NCI-H2196 treated with DMSO at 0.1 percent for 48 hours (cell line): Measurements from ENCODE around the gene PPP1R15A.
"Not testable (repeated sequence)": the region's sequence is repeated elsewhere in the genome, so short reads cannot be mapped to it uniquely, and the experiment has no call there.

Experiments
- DNase-seq: peaks from one replicate; lab custom pipeline; 2025; ENCODE audit not compliant: unreplicated experiment; lab: John Stamatoyannopoulos, UW

PPP1R15A gene

DNA sequence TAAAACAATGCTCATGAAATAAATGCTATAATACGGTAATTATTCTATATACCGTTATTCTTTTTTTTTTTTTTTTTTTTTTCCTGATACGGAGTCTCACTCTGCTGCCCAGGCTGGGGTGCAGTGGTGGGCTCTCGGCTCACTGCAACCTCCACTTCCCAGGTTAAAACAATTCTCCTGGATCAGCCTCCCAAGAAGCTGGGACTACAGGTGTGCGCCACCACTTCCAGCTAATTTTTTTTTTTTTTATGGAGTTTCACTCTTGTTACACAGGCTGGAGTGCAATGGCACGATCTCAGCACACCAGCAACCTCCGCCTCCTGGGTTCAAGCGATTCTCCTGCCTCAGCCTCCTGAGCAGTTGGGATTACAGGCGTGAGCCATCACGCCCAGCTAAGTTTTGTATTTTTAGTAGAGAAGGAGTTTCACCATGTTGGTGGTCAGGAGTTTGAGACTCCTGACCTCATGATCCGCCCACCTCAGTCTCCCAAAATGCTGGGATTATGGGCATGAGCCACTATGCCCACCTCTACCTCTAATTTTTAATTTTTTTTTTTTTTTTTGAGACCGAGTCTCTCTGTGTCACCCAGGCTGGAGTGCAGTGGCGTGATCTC lies 6.9 kb downstream of the PPP1R15A start:
- DNase-seq, result no peak

DNA sequence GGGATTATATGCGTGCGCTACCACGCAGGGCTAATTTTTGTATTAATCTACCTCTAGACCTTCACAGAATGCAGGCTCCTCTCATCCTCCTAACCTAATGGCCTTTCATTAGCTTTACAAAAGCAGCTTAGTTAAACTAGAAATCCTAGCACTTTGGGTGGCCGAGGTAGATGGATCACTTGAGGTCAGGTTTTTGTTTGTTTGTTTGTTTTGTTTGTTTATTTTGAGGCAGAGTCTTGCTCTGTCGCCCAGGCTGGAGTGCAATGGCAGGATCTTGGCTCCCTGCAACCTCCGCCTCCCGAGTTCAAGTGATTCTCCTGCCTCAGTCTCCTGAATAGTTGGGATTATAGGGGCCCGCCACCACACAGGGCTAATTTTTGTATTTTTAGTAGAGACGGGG lies 7.5 kb downstream of the PPP1R15A start:
- DNase-seq, result not testable (repeated sequence)

DNA sequence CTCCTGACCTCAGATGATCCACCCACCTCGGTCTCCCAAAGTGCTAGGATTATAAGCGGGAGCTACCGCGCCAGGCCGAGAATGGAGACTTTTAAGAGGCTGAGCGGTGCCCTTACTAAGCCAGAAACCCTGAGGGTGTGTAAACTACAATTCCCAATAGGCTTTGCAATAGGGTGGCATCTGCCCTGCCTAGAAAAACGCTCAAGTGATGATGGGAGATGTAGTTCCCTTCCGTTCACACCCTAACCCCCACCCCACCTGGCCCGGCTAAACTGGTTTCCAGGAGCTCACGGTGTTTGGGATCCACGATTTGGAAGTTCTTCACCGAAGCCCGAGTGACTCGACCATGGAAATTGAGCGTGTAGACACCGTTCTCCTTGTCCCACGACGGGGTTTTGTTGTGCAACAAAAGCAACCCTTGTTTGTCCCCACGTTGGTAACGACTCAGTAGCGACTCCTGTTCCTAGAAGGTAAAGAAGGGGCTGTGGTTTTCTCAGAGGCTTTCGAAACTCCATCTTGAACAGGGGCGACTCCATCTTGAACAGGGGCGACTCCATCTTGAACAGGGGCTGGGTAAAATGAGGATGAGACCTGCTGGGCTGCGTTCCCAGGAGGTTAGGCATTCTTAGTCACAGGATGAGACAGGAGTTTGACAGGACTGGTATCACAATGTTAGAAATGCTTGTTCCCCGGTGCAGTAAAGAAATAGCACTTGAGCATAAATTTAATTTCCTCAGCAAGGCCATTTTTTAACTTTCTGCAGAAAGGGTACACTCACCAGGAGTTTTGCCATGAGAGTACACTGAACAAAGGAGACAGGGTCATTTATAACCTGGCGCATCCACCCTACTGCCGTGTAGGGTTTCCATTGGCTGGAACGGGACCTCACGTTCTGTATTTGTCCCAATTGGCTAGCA lies 9.8 kb downstream of the PPP1R15A start:
- no peak for DNase-seq

DNA sequence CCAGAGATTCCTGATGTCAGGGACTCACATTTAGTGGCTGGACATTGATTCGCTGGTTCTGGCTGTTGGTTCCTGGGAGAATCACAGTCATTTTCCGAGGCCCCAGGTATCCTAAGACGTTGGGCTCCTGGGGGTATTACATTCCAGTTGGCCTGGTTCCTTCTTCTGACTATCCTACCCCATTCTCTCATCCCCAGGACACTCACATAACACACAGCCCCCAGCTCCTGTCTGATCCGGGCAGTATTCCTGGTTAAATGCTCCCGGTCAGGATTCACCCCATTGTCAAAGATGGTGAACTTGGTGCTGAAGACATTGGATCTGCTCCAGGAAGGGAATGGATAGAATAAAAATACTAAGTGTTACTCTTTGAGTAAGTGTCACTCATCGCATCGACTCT lies 11.5 kb downstream of the PPP1R15A start:
- DNase-seq, result no peak

DNA sequence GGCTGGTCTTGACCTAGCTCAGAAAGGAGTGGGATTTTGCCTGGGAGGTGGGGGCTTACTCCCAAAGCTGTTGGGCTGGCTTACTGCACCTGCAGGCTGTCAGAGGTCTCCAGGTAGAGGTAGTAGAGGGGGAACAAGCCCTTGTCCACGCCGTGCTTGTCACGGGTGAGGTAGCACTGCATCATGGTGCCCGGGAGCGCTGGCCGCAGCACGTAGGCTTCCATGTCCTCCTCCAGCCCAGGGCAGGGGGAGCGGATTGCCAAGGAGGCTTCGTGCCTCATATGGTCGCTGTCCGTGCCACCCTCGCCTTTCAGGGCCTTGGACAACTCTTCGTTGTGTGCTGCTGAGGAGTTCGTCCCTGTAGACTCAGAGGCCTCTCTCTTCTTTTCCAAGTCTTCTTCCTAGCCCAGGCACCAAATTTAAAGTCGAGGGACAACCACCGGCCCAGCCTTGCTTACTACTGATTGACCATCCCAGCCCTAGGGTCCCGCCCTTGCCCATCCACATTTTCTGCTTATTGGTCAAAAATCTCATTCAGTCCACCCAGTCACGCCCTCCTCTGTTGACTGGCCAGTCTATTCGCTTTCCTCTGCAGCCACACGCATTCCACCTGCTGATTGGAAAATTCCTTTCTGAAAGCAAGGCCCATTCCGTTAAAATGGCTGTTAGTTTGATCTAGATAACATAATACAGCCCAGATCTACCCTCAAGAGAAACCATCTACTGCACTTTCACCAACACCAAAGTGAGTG lies 15.8 kb downstream of the PPP1R15A start:
- DNase-seq, result no peak

DNA sequence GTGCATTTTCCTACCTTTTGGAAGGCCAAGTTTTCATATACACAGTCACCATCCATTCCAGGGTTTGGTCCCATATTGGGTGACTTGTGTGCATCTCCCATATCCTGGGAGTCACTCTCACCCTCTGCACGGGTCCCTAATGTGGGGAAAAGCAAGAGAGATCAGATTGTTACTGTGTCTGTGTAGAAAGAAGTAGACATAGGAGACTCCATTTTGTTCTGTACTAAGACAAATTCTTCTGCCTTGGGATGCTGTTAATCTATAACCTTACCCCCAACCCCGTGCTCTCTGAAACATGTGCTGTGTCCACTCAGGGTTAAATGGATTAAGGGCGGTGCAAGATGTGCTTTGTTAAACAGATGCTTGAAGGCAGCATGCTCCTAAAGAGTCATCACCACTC lies 17.3 kb downstream of the PPP1R15A start:
- not testable (repeated sequence) for DNase-seq

DNA sequence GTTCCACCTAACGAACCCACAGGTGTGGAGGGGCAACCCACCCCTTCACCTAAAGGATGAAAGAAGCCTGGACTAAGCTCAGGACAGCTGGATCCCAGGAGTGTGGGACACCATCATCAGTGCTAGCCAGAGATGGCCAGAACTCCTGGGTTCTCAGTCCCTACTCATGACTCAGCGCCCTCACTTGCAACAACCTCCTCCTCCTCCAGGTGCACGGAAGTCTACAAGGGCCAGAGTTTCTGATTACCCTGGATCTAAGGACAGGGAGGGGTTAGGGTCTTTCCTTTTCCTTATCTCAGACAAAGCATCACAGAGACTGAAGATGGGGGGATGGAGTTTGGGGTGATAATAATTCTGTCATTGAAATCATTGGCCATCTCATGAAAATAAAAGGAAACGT lies 18.3 kb downstream of the PPP1R15A start:
- DNase-seq, result no peak

DNA sequence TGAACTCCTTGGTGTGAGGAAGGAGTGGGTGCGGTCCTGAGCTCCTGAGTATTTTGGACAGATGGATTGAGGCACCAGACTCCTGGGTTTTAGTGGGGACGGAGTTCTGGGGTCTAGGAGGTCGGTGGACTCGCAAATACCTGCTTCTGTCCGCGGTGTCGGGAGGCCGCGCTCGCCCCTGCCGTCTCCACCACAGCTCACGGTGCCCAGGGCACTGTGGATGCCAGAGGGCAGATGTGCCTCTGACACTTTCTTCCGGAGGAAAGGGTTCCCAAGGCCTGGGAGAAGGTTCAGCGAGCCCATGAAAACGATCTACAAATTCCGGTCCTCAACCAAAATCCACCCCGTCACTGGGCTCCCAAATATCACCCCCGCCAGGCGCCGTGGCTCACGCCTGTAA lies 23.0 kb downstream of the PPP1R15A start:
- no peak for DNase-seq

DNA sequence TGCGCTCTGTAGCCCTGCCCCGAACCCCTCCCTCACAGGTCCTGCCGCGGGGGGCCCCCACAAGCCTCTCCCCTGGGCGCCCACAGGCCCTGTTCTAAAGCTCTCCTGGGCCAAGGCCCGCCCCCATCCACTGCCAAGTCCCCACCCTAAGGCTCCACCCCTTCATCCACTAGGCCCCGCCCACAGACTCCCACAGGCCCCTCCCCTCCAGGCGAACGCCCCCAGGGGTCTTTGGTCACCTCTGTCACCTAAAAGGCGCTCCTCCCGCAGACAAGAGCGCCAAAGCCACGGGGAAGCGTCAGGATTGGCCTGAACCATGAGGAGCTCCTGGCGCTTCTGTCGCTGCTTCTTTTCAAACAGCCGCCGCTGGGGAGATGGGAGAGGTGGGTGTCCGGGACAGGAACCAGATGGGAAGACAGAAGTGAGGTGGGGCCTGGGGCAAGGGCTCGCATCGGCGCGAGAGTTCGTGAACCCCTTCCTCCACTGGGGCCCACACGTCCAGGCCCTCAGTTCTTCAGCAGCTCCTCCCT lies 24.0 kb downstream of the PPP1R15A start:
- no peak for DNase-seq

DNA sequence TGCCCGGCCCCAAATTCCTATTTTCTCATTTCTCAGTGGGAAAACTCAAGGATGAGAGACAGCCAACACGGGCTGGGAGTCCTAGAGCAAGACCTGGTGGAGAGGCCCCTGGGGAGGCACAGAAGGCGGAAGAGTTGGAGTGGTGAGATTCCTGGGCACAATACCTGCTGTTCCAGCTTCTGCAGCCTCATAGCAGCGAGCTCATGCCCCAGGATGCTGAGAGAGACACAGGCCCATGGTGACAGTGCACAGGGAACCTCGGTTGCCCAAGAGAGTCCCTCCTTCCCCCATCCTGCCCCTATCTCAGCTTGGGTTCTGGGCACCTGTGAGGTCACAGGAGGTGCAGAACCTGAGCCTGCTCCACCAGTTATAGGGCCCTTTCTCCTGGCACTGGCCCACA lies 25.0 kb downstream of the PPP1R15A start:
- no peak for DNase-seq

DNA sequence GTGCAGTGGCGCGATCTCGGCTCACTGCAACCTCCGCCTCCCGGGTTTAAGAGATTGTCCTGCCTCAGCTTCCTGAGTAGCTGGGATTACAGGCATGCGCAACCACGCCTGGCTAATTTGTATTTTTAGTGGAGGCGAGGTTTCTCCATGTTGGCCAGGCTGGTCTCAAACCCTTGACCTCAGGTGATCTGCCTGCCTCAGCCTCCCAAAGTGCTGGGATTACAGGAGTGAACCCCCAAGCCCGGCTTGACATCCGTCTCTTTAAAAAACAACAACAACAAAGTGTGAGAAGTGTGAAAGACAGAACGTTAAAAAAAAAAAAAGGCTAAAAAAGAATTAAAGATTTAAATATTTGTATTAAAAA lies 27.1 kb downstream of the PPP1R15A start:
- not testable (repeated sequence) for DNase-seq

DNA sequence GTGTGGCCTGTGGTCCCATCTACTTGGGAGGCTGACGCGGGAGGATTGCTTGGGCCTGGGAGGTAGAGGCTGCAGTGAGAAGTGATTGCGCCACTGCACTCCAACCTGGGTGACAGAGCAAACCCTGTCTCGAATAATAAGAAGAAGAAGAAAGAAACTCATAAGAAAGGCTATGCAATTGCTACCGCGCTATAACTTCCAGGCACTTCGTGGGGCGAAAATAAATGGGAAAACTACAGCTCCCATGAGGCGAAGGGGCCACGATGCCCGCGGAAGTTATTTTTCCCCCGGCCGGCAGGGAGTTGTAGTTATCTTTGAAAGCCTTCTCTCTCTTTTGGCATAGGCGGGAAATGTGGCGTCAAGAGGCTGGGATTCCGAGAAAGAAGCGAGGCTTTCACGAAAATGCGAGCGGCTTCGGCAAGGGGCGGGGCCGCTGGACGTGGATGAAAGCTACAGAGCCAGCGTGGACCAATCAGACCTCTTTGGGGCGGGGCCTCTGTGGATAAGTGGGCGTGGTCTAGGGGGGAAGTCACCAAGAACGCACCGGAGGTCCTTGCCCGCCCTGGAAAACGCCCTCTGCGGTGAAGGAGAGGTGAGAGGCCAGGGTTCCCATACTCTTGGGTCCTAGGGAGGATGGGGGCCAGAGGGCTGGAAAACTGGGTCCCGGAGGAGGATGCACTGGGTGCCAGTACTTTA lies 27.7 kb downstream of the PPP1R15A start, which contains the start of gene NUCB1:
Gene NUCB1, plus strand, starts transcription at position 532 of the 696 bp plus-strand sequence. CDS start 485 bp downstream, outside the sequence.
- DNase-seq, result peak; percentile 97

DNA sequence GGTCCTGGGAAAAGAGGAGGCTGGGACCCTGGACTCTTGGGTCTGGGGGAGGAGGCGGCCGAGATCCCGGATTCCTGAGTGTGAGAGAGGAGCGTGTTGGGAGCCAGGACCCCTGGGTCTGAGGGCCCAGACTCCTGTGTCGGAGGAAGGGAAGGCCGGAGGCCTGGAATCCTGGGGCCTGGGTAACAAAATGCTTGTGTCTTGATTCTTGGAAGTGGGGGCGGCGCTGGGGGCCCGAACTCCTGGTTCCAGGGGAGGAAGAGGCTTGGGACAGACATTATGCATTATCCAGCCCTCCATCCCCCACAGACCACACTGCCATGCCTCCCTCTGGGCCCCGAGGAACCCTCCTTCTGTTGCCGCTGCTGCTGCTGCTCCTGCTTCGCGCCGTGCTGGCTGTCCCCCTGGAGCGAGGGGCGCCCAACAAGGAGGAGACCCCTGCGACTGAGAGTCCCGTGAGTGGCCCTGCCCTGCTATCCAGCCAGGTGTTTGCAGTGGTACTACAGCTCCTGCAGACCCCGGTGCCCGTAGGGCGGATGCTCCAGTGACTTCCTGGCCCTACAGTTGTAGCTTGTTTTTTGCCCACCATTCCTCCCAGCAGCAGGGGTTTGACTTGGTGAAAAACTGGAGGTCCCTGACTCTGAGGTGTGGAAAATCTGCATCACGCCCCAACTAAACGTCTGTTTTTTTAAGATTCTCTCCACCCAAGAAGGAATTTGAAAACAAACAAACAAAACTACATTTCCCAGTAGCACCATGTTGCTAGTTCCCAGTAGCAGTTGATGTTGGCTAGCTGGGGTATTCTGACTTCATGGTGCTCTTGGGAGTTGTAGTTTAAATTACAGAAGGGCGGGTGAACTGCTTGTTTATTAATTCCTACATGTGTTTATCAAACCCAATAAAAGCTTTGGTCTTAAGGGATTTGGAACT lies 28.5 kb downstream of the PPP1R15A start:
- DNase-seq, result no peak

DNA sequence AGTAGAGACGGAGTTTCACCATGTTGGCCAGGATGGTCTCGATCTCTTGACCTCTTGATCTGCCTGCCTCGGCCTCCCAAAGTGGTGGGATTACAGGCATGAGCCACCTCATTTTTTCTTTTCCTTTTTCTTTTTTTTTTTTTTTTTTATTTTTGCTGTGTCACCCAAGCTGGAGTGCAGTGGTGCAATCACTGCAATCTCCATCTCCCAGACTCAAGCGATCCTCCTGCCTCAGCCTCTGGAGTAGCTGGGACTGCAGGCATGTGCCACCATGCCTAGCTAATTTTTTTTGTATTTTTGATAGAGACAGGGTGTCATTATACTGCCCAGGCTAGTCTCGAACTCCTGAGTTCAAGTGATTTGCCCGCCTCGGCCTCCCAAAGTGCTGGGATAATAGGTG lies 30.1 kb downstream of the PPP1R15A start:
- not testable (repeated sequence) for DNase-seq

DNA sequence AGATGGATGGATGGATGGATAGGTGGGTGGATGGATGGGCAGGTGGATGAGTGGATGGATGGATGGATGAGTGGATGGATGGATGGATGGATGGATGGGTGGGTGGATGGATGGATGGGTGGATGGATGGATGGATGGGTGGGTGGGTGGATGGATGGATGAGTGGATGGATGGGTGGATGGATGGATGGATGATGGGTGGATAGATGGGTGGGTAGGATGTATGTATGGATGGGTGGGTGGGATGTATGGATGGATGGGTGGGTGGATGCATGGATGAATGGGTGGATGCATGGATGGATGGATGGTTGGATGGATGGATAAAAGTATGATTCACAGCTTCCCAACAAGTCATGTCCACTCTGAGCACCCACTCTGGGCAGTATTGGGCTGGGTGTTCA lies 31.6 kb downstream of the PPP1R15A start:
- not testable (repeated sequence) for DNase-seq

DNA sequence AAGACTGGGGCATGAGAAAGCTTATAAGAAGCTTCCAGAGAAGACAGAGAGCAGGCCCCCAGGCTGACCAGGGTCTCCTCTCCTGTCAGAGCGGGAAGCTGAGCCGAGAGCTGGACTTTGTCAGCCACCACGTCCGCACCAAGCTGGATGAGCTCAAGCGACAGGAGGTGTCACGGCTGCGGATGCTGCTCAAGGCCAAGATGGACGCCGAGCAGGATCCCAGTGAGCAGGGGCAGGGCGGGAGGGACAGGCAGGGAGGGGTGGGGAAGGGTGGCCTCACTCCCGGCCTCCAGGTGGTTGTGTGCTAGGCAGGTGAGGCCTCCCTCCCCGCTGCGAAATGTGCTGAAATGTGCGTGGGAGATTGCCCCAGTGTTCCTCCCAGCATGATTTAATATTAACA lies 33.4 kb downstream of the PPP1R15A start:
- DNase-seq, result no peak

DNA sequence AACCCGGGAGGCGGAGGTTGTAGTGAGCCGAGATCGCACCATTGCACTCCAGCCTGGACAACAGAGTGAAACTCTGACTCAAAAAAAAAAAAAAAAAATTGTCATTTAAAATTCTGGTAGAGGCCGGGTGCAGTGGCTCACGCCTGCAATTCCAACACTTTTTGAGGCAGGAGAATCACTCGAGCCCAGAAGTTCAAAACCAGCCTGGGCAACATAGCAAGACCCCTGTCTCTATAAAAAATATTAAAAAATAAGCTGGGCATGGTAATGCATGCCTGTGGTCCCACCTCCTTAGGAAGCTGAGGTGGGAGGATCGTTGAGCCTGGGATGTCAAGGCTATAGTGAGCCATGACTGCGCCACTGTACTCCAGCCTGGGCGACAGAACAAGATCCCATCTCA lies 34.1 kb downstream of the PPP1R15A start:
- no peak for DNase-seq

DNA sequence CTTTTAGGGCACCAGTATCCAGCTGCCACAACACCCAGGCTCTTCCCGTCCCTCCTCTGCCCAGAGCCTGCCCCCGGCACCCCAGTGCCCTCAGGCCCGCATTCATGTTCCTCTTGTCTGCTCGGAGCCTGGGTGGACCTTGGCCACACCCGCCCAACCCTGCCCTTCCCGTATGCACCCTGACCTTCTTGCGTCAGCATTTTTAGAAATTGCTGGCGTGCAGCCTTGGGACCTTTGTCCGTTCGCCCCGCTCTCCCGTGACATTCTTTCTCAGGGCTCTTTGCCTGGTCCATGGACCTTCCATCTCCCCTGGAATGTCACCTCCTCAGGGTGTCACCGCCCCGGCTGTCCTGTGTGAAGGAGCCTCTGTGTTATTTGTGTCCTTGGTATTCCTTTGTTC lies 35.5 kb downstream of the PPP1R15A start:
- no peak for DNase-seq

DNA sequence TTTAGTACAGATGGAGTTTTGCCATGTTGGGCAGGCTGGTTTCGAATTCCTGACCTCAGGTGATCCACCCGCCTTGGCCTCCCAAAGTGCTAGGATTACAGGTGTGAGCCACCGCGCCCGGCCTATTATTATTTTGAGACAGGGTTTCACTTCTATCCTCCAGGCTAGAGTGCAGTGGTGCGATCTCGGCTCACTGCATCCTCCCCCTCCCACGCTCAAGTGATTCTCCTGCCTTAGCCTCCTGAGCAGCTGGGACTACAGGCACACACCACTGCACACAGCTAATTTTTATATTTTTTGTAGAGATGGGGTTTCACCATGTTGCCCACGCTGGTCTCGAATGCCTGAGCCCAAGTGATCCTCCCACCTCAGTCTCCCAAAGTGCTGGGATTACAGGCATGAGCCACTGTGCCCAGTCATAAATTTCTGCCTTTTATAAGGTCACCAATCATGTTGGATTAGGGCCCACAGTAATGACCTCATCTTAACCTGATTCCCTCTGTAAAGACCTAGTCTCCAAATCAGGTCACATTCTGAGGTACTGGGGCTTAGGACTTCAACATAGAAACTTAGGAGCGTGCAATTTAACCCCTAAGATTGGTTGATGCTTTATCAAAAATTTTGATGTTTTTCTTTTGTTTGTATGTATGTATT lies 37.3 kb downstream of the PPP1R15A start:
- DNase-seq, result not testable (repeated sequence)
